Left forelimb (tissue), 1 donor: Measurements from ENCODE around the gene ENTPD1.
"Not testable (repeated sequence)": the region's sequence is repeated elsewhere in the genome, so short reads cannot be mapped to it uniquely, and the experiment has no call there.

ENCODE experiments used
- DNase-seq: peaks from one replicate; pipeline ENCODE4 v3.0.0-alpha.2; 2018; ENCODE audit warnings: low spot score

The ENTPD1 gene

DNA sequence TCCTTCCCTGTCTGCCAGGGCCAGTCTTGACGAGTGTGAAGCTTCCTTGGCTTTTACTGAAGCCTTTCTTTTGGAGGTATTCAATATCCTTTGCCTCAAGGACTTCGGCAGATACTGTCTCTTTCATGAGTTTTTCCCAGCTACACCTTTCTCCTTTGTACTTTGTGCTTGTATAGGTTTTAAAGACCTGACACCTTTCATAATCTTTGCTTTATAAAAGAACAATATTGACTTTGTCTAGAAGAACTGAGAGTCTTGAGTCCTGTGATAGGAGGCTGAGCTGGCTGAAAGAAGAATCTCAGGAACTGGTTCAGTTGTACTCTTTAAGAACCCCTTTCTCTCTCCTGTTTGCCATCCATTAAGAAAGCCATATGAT is 110.5 kb downstream of the ENTPD1 start:
- no peak for DNase-seq

DNA sequence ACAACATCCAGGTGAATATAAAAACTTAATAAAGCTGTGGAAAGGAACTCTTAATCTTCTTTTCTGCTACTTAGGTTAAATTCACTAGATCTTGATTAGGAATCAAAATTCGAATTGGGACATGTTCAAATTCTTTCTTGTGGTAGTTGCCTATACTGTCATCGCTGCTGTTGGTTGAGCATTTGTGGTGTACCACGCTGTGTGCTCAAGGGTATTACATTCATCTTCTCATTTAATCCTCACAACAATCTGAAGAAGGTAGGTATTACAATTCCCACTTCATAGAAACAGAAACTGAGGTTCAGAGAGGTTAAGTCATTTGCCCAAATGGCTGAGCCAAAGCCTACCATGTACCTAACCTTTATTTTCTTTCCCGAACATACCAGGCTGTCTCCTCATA is 111.9 kb downstream of the ENTPD1 start:
- no peak for DNase-seq

DNA sequence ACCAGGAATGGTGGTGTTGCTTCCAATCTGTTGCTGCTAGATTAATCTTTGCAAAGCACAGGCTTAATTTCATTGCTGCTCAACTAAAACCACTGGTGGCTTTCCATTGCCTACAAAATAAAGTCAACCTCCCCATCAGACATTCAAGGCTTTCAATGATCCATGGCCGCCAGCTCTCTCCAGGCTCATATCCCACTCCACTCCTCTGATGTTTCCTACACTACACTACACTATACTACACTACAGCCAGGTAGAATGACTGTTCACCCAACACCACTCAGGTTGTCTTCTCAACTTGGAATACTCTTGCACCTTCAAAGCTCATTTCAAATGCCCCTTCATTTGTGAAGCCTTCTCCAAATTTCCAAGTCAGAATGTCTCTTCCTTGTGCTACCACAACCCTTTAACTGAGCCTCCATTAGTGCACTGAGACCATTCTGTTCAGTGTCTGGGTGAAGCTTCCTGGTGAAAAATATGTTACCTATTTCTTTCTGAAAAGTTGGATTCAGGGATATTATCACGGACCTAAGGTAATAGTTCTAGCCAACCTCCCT is 116.3 kb downstream of the ENTPD1 start:
- no peak for DNase-seq

DNA sequence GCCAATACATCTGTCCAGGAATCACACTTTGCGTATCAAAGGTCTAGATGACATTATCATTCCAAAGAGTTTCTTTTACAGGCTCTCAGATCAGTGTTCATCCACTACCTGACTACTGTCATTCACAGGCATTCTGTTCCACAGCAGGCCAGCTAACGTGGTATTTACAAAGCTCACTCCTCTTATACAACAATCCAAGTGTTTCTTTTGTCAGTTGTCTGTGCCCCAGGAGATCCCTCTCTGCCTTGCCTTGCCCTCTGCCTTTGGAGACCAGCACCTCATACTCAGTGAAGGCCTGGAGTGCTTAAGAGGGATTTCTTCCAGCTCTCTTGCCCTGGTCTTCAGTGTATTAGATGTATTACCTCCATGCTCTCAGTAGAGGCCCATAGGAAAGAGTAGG is 117.2 kb downstream of the ENTPD1 start:
- no peak for DNase-seq

DNA sequence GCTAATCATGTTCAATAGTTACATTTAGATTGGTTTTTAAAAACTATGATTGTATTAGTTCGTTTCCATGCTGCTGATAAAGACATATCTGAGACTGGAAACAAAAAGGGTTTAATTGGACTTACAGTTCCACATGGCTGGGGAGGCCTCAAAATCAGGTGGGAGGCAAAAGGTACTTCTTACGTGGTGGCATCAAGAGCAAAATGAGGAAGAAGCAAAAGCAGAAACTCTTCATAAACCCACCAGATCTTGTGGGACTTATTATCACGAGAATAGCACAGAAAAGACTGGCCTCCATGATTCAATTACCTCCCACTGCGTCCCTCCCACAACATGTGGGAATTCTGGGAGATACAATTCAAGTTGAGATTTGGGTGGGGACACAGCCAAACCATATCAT is 117.7 kb downstream of the ENTPD1 start:
- DNase-seq: no peak

DNA sequence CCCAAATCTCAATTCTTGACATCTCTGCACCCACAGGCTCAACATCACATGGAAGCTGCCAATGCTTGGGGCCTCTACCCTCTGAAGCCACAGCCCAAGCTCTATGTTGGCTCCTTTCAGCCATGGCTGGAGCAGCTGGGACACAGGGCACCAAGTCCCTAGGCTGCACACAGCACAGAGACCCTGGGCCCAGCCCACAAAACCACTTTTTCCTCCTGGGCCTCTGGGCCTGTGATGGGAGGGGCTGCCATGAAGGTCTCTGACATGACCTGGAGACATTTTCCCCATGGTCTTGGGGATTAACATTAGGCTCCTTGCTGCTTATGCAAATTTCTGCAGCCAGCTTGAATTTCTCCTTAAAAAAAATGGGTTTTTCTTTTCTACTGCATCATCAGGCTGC is 118.8 kb downstream of the ENTPD1 start:
- DNase-seq: not testable (repeated sequence)

DNA sequence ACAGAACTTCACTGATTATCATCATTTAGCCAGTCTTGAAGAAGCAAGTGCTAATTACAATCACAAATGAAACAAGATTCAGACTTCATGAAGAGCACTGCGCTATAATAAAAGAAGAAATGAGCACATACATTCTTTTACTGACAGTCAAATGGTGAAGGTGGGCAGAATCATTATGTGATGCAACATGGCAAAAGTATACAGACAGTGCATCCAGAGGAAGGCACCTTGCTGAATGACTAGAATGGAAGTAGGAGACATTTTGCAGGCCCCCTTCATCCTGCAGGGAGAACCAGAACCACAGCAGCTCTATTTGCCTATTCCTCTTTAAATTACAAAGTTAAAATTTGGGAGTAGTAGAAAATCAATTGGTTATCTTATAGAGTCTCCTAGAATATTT is 120.8 kb downstream of the ENTPD1 start:
- no peak for DNase-seq

DNA sequence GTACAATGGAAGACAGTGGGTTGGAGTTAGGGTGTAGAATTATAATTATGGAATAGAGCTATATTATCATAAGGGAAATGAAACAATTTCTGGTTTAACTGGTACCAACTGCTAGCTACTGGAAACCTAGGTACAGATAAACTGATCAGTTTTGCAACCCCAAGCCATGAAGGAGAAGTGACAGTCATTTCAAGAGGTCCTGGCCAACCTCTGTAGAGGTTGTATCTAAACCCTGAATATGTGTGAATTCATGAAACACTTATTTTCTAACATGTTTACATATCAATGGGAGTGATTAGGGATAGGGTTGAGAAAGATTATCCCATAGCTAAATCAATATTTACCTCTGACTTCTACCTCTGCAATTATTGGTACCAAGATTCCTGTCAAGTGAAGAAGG is 121.9 kb downstream of the ENTPD1 start:
- DNase-seq: no peak

DNA sequence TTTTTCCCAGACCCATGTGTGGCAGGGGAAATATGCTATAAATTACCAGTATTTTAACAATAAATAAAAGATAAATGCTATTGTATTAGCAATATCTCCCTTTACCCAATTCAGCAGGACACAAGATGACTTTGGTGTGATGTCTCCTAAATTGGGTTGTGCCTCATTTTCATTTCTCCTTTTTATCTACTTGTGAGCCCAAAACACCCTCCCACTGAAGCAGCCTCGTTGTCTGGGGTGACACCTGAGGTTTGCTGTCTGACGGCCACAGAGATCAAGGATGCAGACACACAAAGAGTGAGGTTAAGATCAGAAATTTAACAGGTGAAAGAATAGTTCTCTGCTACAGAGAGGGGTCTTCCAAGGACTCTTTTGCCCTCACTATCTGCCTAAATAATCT is 124.7 kb downstream of the ENTPD1 start:
- DNase-seq: no peak

DNA sequence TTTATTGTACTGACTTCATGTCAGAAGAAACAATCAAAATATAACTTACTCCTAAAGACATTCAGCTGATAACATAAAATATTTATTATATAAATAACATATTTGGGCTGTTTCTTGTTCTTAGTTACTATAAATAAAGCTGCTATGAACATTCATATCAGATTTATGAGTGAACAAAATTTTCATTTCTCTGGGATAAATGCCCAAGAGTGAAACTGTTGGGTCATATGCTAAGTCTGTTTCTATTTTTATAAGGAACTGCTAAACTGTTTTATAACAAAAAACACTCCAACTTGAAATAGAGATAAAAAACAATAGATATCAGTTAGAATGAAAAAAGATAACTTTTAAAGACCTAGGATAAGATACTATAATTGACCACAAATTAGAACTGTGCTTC is 125.4 kb downstream of the ENTPD1 start:
- no peak for DNase-seq

DNA sequence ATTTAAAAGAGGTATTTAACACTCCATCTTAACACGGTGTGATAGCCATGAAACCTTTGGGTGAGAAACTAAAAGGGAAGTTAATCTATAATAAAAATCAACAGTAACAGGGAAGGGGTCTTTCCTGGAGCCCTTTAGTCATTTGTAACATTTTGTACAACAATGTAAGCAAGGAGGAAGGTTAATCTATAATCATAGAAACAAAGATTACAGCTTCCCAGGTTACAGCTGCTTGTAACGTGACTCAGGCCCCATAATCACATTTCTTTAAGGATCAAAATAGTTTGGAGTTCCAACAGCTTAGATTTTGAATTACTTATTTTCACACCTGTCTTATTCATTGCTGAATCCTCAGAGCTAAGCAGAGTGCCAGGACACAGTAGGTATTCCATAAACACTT is 133.9 kb downstream of the ENTPD1 start:
- DNase-seq: no peak

DNA sequence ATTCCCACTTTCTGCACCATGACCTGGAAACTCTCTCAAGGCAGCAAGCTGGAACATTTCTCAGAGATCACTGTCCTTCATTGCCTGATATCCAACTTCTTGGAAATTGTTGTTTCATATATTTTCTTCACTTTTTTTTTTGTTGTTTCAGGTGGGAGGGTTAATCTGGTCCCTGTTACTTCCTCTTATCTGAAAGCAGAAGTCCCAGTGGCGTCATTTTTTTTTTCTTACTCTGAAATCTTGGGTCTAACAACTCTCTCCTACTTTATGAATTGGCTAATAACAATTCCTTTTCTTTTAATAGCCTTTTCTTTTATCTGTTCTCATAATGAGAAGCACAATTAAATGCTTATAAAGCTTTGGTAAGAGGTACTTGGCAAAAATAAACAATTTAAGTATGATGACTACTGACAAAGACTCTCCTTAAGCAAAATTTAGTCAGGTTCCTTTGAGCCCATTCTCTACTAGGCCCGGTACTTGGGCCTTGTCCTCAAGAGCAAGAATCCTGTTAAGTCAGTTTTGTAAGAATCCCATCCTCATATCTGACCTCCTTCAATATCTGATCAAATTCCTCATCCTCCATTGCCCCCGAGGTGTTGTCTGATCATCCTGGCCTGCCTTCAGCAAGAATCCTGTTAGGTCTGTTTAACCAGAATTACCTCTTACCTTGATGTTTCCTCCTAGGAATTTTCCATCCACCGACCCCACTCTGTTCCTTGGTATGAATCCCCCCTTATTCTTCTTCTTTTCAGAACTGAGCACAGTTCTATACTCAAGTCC is 140.3 kb downstream of the ENTPD1 start:
- no peak for DNase-seq

DNA sequence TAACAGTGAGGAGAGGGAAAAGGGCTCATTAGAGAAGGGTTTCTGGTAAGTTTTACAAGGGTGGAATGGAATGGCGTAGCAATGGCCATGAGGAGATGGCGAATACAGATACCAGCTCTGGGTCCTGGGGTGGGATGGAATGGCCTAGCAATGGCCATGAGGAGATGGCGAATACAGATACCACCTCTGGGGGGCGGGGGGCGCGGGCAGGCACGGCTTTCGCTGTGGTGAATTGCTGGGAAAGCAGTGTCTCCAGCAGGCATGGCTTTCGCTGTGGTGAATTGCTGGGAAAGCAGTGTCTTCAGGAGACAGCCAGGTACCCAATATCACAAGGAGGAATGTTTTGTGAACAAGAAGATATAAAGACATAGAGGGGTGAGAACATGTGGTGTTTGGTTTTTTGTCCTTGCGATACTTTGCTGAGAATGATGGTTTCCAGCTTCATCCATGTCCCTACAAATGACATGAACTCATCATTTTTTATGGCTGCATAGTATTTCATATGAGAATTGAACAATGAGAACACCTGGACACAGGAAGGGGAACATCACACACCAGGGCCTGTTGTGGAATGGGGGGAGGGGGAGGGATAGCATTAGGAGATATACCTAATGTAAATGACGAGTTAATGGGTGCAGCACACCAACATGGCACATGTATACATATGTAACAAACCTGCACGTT is 150.1 kb downstream of the ENTPD1 start:
- DNase-seq: not testable (repeated sequence)

DNA sequence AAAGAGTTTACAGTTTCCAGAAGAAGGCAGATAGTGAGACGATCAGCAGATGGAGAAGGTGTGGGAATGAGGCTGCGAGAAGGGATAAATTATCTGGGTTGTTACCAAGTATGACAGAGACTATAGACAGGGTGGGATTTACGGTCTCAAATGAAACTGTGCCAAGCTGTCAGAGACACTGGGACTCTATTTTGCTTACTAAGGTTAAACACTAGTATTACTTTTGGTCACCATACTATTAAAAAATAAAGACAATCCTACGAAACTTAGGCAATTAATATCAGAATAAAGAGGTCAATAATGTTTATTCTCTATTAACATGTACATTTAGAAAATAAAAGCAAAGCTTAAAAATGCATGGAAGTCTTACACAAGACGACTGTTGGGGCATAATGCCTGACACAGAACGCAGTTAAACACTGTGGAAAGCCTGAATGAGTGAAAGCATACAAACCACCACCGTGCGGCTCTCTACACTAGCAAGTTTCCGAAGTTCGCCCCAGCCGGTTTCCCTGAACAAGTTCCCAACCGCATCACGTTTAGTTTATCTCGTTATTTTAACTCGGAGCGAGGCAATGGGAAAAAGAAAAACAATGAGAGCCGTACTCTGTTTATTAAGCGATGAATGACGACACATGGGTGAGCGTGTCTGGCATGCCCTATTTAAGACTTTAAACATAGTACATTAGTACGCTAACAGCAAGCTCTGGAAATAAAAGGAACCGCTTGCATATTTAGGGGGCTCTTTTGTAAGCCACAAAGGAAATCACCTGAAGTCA is 150.9 kb downstream of the ENTPD1 start:
- peak; percentile 67 for DNase-seq

DNA sequence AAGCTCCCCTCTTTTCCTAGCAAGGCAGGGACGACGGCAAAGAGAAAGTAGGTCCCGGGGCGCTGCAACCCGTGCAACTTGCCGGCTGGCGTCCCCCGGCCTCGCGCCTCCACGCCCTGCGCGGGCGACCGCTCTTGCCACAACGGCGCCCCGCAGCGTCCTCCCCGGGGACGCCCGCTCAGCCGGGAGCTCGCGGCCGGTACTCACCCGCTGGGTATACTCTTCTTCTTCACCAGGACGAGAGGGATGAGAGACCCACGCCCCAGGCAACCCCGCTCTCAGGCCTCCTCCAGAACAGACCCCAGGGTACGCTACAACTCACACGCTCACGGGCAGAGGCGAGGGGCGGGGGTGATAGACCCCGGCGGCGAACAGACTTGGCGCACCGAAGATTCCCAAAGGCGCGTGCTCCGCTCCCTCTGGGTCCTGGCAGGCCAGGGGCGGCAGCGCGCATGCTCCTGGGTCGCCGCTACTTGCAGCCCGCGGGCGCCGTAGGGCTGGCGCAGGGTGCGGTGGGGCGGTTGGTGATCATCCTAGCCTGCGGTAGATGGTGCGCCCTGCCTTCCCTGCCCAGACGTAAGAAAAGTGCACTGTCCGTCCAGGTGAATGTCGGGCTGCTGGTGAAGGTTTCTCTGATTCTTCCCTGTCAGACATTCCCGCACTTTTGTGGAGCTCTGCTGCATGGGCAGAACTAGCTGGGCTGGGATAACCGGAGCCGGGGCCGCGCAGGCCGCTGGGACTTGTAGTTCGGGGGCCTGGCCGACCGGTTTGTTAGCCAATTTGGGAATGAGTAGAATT is 151.7 kb downstream of the ENTPD1 start, which contains the start of gene CC2D2B:
CC2D2B (plus strand) TSS at position 520 of the 798 bp plus-strand sequence. CDS start 3,349 bp downstream, outside the sequence.
- DNase-seq: peak; percentile 90

DNA sequence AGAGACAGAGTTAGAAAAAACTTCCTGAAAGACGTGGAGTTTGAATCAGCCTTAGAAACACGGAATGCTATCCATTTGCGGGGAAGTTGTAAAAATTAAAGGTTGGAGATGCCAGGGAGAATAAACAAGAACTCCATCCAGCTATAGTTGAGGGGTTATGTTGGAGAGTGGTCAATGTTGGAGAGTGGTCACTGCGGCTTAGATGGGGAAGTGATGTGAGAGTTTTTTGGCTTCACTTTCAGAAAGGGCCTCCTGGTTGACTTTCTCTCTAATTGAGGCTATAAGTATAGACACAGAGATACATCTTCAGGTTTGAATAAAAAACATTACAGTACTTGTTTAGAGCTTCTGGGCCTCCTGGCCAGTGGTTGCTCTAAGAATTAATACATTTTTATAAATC is 152.5 kb downstream of the ENTPD1 start:
- no peak for DNase-seq

DNA sequence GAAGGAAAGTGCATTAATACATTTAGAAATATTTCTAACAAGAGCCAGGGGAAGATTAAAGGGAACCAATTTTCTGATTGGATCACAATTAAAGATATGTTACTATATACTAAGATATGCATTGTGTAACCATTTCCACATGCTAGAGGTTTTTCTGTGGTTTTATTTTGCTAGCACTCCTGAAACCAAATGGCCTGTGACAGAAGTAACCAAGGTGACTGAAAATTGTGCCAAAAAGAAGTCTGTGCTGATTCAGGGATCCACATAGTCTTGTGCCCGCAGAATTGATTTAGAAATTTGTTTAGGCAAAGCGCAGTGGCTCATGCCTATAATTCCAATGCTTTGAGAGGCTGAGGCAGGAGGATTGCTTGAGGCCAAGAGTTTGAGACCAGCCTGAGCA is 153.6 kb downstream of the ENTPD1 start:
- DNase-seq: no peak

DNA sequence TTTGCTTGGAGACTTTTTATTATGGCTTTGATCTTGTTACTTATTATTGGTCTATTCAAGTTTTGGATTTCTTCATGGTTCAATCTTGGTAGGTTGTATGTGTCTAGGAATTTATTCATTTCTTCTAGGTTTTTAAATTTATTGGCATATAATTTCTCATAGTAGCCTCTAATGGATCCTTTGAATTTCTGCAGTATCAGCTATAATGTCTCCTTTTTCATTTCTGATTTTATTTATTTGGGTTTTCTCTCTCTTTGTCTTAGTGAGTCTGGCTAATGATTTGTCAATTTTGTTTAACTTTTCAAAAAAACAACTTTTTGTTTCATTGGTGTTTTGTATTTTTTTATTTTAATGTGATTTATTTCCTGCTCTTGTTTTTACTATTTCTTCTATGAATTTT is 160.1 kb downstream of the ENTPD1 start:
- DNase-seq: not testable (repeated sequence)
